ENCODE measurements around the gene ANKRD23. TPM values are rescaled to one million over a fixed set of nuclear protein-coding genes. Genes with fewer than 3 reads are reported as not detected.
"Not testable (repeated sequence)": the region's sequence is repeated elsewhere in the genome, so short reads cannot be mapped to it uniquely, and the experiment has no call there.

The ANKRD23 gene
- total RNA-seq, 1 experiment from 2014 or later = 4.2 TPM

GRCh38 chr2:96863575-96864342, 19.9 kb upstream of the ANKRD23 start:
- DNase-seq (ENCODE audit: low spot score) = no peak

GRCh38 chr2:96863056-96863455, 19.2 kb upstream of the ANKRD23 start:
- not testable (repeated sequence) for DNase-seq (ENCODE audit: low spot score)

- DNase-seq (ENCODE audit: low spot score) = no peak
These were observed 17.3 kb upstream of the ANKRD23 start for GRCh38 chr2:96861074-96861473.

- DNase-seq (ENCODE audit: low spot score) = no peak
These were observed 16.5 kb upstream of the ANKRD23 start for GRCh38 chr2:96860065-96861029.

GRCh38 chr2:96859681-96860064, 15.9 kb upstream of the ANKRD23 start:
- DNase-seq (ENCODE audit: low spot score) = no peak

- DNase-seq (ENCODE audit: low spot score) = no peak
These were observed 15.4 kb upstream of the ANKRD23 start for GRCh38 chr2:96859099-96859649.

GRCh38 chr2:96857667-96858372, 14.0 kb upstream of the ANKRD23 start, which contains the start of gene ANKRD39:
TSS of gene ANKRD39 (minus strand) at chr2:96858016. CDS start at chr2:96857987, 29 bp downstream.
- DNase-seq (ENCODE audit: low spot score) = peak; percentile 95

GRCh38 chr2:96856776-96857666, 13.2 kb upstream of the ANKRD23 start:
- no peak for DNase-seq (ENCODE audit: low spot score)

- DNase-seq (ENCODE audit: low spot score) = no peak
These were observed 9.5 kb upstream of the ANKRD23 start for GRCh38 chr2:96853321-96853720.

- DNase-seq (ENCODE audit: low spot score) = no peak
These were observed 8.8 kb upstream of the ANKRD23 start for GRCh38 chr2:96852667-96853066.

- no peak for DNase-seq (ENCODE audit: low spot score)
These were observed 4.4 kb upstream of the ANKRD23 start for GRCh38 chr2:96848264-96848663.

GRCh38 chr2:96847586-96847985, 3.8 kb upstream of the ANKRD23 start:
- no peak for DNase-seq (ENCODE audit: low spot score)

GRCh38 chr2:96846825-96847224, 3.0 kb upstream of the ANKRD23 start:
- no peak for DNase-seq (ENCODE audit: low spot score)

- DNase-seq (ENCODE audit: low spot score) = no peak
These were observed 586 bp upstream of the ANKRD23 start for GRCh38 chr2:96844405-96844808.

GRCh38 chr2:96842600-96842999, 1.2 kb downstream of the ANKRD23 start:
- DNase-seq (ENCODE audit: low spot score) = no peak

GRCh38 chr2:96841701-96842495, 1.9 kb downstream of the ANKRD23 start:
- DNase-seq (ENCODE audit: low spot score) = no peak

GRCh38 chr2:96839875-96840850, 3.7 kb downstream of the ANKRD23 start:
- no peak for DNase-seq (ENCODE audit: low spot score)

- DNase-seq (ENCODE audit: low spot score) = no peak
These were observed 4.4 kb downstream of the ANKRD23 start for GRCh38 chr2:96839293-96839874.

Measured in A172 (cell line).